Measurements from ENCODE around the gene PARS2.

Gene PARS2

DNA sequence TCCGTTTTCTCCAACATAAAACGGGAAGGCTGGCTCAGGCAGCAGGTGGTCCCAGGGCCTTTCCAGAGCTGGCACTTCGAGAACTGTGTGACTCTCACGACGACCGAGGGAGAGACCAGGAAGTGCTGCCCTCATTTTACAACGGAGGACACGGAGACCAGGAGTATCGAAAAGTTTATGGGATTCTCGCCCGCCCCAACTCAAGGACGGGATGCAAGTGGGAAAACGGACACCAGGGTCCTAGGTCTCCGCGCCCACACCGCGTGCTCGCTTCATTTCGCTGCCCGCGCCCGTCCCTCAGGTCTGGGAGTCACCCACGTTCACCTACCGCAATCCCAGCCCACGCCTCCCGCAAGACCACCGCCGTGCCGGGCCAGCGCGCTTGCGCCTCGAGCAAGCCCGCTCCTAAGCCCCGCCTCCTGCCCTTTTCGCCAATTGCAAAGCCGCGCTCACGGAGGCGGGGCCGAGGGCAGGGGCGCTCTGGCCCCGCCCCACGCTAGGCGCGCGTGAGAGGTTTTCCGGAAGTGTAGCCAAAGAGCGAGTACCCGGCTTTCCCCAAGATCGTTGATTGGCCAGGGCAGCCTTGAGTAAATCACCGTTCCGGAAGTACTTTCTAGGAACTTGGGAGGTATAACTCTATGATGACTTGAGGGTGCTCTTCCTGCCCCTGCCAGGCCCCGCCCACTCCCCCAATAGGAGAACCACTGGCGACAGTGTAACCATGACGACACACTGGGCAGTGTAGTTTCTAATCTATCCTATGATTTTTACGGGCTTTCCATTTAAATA, at the start of gene PARS2:
Gene PARS2 (minus strand): TSS at position 391 of the 789 bp plus-strand sequence. CDS start 5,362 bp downstream, outside the sequence.
- peak; percentile 99 for DNase-seq (ENCODE audit: low spot score)

DNA sequence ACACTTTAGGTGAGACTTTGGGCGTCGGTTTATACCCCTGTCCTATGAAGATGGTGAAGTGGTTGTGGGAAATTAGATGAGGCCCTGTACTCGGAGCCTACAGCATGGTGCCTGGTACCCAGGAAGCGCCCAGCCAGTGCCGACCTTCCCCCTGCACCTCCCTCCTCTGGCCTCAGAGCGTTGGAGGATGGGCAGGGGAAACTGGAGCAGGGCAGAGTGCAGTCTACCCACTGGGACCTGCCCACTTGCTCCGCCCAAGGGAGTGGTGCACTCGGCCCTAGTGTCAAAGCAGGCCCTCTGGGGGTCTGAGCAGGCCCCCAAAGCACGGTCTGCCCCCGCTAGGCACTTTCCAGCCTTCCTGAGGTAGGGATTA, 49.8 kb upstream of the PARS2 start:
- no peak for DNase-seq (ENCODE audit: low spot score)

DNA sequence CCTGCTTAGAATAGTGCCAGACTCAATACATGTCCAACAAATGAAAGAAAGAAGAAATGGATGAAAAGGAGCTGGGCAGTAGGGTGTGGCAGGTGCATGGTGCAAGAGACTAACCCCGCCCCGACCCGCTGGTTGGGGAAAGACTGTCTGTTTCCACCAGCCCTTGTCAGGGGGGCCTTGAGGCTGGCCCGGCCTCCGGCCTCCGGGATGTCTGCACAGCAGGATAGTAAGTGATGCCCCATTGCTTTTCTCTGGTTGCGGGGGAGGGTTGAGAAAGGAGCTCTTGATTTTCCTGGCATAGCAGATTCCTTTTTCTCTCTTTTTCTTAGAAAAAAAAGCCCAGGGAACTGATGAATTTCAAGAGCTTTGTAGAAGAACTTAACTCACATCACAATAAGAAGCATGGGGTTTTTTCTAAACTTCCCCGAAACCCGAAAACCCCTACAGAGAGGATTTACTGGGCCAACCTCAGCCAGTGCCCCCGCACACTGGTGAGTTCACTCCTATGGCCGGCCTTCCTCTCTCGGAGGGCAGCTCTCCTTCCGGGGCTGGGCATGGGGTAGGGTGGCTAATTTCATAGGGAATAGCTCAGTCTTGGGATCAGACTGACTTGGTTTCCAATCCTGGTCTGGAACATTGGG, 49.3 kb upstream of the PARS2 start:
- DNase-seq (ENCODE audit: low spot score): no peak

DNA sequence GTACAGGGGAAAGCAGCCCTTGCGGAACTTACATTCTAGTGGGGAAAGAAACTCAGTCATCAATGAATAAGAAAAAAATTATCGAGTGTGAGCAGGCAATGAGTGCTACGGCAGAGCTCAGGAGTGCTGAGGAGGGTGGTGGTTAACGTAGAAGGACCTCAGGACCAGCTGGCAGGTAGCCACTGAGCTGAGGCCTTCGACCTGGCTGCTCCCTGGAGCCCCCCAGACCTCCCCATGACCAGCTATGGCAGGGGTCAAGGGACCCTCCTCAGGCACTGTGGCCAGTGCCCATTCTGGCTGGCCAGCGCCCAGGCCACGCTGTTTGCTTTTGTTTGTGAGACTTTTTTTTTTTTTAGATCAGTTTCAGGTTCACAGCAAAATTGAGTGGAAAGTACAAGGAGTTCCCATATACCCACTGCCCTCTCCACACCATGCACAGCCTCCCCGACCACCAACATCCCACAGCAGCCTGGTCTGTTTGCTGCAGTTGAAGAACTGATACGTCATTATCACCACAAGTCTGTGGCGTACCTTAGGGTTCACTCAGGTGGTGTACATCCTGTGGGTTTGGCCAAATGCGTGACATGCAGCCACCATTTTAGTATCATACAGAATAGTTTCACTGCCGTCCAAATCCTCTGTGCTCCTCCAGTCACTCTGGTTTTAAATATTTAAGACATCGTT, 48.6 kb upstream of the PARS2 start:
- DNase-seq (ENCODE audit: low spot score): no peak

GRCh38 chr1:54811739-54812655, 47.7 kb upstream of the PARS2 start:
- no peak for DNase-seq (ENCODE audit: low spot score)

DNA sequence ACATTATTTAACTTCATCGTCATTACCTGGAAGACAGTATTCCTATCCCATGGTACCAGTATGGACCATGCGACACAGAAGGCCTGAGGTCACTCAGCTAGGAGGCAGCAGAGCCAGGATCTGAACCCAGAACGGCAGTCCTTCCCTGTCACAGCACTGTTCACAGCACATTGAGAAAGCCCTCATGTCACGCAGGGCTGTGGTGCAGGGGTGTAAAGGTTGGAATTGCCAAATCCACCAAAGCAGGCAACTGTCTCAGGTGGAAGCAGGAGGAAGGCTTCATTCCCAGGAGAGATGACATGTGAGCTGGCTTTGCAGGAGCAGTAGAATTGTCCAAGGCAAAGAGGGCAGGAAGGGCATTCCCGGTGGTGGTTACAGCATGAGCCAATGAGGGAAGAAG, 46.7 kb upstream of the PARS2 start:
- no peak for DNase-seq (ENCODE audit: low spot score)

- peak; percentile 88 for DNase-seq (ENCODE audit: low spot score)
Observed at GRCh38 chr1:54810153-54810942, 46.0 kb upstream of the PARS2 start.

GRCh38 chr1:54809496-54810074, 45.3 kb upstream of the PARS2 start:
- DNase-seq (ENCODE audit: low spot score): no peak

- no peak for DNase-seq (ENCODE audit: low spot score)
Observed at GRCh38 chr1:54808443-54809207, 44.3 kb upstream of the PARS2 start.

DNA sequence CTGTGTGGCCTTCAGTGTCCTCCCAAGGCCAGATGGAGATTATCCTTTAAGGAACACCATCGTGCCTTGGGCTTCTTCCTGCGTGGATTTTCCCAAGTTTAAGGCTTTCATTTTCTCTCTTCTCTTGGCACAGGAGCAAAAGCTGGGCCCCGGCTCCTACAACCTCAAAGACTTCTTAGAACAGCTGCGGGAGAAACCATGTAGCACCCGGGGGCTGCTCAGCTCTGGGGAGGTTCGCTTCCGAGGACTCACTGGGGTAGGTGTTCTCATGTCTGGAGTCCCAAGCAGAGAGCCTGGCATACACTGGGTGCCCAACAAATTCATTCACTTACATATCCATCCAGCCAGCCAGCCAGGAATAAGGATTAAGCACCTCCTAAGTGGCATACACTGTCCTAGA, 43.4 kb upstream of the PARS2 start:
- DNase-seq (ENCODE audit: low spot score): no peak

DNA sequence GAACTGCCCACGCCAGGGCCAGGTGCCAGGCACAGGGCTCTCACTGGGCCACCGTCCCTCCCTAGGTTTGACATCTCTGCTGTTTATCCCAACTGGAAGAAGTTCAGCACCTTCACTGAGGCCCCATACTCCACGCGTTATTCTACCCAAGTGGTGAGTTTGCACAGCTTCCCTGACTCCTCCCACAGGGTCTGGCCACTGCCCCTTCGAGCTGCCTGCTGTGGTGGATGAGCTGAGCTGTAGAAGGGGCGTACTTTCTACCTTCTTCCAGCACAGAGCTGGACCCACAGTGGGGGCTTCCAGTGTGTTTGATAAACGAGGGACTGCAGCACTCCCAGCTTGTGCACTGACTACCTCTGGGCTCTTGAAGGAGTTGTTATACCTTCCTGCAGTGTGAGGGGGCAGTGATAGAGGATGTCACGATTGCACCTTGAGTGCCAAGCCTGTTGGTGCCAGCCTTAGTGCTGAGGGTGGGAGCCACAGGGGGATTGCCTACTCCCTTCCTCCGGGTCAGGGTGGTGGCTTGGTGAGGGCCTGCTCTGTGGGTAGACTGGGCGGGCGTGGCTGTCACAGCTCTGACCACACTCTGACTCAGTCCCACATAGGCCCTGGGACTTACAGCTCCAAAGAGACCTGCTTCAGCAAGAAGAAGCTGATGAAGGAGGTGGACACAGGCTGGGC, 42.7 kb upstream of the PARS2 start:
- no peak for DNase-seq (ENCODE audit: low spot score)

DNA sequence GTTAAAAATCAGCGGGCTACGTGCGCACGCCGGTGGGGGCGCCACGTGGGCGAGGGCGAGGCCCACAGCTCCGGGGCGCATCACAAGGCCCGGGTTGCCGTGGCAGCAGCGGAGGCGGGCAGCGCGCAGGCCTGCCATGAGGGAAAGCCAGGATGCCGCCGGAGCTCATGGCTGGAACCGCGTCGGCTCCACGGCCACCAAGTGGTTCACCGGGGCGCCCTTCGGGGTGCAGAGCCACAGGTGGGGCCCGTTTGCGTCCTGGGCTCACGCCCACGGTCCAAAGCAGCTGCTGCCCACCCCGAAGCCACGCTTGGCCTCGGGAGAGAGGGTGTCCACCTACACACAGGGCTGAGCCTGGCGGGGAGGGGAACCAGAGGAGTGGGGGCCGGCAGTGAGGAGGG, 41.7 kb upstream of the PARS2 start:
- no peak for DNase-seq (ENCODE audit: low spot score)

DNA sequence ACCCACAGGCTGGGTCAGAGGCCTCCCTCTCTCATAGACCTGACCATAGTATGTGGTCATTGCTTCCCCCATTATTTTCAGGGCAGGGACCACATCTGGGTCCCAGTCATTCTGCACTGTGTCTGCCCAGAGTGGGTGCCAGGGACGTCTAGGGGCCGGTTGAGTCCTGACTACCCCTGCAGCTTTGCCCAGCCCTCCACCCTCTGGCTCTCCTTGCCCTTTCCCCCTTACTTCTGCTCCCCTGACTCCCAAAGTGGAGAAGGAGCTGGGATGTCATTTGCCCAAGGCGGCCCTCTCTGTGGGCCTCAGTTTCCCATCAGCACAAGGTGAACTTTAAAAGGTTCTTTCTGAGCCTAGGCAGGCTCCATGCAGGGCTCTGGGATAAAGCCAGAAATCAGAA, 41.1 kb upstream of the PARS2 start:
- DNase-seq (ENCODE audit: low spot score): no peak

GRCh38 chr1:54804471-54805132, 40.3 kb upstream of the PARS2 start:
- no peak for DNase-seq (ENCODE audit: low spot score)

DNA sequence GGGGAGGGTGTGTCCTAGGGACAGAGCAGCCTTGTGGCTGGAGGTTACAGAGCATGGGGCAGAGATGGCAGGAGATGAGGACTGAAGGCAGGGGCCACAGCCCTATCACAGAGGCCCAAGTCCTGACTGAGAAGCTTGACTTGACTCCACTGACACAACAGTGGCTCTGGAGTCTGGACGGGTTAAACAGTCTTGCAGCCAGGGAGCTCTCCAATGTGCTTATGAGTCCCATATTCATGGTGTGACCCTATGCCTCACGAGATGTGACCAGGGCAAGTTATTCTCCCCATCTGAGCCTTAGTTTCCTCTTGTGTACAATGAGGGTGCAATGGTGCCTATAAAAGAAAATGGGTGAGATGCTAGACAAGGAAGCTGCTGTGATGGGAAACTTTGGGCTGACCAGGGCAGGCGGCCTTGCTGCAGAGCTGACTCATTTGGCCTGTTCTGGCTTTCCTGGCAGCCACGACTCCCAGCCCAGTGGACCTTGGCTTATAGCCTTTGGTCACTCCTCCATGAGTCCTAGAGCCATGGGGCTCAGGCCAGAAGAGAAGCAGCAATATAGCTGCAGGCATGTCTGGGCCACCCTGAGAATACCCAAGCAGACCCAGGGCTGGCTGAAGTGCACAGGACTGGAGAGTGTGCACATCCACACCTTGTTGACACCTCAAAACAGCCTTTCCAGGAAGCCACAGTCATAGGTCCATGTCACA, 39.6 kb upstream of the PARS2 start:
- peak; percentile 73 for DNase-seq (ENCODE audit: low spot score)

DNA sequence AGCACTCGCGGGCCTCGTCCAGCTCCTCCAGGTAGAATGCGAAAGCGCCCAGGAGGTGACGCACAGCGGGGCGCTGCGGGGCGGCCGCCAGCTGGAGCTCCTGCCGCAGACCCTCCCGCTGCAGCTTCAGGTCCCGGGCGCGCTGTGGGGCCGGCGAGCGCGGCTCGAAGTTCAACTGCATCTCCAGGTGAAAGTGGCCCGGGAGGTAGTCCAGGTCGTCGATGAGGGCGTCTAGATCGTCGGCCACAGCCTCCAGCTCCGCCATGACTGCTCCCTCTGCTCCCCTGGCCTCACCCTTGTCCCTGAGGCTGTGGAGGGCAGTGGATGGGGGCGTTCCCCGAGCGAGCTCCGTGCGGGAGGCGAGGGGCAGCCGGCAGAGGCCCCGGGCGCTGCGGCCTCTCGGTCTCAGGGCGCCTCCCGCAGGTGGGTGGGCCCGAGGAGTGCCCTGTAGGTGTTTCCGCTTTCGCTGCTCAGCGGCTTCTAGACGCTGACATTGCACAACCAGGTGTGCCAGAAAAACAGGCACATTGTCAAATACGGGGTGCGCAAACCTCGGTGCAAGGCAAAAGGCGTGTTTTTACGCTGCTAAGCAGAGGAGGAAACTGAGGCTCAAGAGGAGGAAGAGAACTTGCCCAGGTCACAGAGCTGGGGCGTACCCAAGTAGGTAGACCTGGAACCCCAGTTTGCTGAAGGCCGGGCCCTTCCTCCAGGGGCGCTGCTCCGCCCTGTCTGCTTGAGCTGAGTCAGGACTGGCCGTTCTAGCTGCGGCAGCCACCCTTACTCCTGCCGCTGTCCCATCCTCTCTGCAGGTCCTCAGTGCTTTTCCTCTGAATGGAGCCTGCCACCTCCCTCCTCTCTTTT, 36.8 kb upstream of the PARS2 start, which contains the start of gene TTC22:
Gene TTC22 (minus strand): TSS at position 425 of the 861 bp plus-strand sequence. CDS start 160 bp downstream, at position 265.
- no peak for DNase-seq (ENCODE audit: low spot score)
